UCSD-AML1 (cell line): ENCODE measurements around the gene PIN1.
A peak's percentile ranks its signal among the peaks of the same experiment; 100 is the strongest.
"Not testable (repeated sequence)": the region's sequence is repeated elsewhere in the genome, so short reads cannot be mapped to it uniquely, and the experiment has no call there.

Source experiments
- DNase-seq: peaks from one replicate; lab custom pipeline; 2025; ENCODE audit not compliant: unreplicated experiment; lab: John Stamatoyannopoulos, UW

Gene PIN1

GRCh38 chr19:9834726-9835506 is at the start of gene PIN1:
Gene PIN1 (plus strand): TSS chr19:9835318. CDS start chr19:9835345, 27 bp downstream.
- peak; percentile 99 for DNase-seq

DNA sequence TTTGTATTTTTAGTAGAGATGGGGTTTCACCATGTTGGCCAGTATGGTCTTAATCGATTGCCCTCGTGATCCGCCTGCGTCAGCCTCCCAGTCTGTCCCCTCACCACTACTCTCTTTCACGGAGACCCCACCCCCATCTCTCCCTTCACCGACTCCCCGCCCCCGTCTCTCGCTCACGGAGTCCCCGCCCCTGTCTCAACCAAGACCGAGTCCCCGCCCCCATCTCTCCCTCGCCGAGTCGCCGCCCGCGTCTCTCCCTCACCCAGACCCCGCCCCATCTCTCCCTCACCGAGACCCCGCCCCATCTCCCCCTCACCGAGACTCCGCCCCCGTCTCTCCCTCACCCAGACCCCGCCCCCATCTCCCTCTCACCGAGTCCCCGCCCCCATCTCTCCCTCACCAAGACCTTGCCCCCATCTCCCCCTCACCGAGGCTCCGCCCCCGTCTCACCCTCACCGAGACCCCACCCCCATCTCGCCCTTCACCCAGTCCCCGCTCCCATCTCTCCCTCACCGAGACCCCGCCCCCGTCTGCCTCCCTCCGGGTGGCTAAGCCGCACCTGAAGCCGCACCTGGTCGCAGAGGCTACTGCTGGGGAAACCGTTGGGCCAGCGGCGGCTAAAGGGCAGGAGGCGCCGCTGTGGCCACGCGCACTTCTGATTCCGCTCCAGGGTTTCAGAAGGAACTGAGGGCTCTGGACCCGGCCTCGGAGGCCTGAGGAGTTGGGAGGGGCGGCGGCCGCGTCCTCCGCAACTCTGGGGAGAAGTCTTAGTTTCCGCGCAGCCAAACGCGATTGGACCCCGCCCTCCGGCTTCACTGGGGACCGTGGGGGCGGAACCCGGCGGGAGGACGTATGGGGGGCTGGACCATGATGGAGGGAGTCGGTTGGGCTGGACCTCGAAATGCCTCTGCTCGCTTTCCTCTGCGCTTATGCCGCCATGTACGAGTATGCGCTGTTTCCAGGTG is 49.5 kb upstream of the PIN1 start:
- peak; percentile 97 for DNase-seq

DNA sequence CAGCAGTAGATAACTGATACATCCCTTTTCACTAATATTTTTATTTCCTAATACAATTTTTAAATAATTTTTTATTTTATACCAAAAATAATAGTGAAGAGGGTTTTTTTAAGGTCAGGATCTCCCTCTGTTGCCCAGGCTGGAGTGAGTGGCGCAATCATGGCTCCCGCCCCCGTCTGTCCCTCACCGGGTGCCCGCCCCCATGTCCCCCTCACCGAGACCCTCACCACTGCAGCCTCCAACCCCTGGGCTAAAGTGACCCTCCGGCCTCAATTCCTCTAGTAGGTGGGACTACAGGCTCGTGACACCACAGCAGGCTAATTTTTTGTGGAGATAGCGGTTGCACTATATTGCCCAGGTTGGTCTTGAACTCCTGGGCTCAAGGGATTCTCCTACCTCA is 48.8 kb upstream of the PIN1 start:
- DNase-seq: no peak

- no peak for DNase-seq
Observed at GRCh38 chr19:9786819-9787218, 48.3 kb upstream of the PIN1 start.

DNA sequence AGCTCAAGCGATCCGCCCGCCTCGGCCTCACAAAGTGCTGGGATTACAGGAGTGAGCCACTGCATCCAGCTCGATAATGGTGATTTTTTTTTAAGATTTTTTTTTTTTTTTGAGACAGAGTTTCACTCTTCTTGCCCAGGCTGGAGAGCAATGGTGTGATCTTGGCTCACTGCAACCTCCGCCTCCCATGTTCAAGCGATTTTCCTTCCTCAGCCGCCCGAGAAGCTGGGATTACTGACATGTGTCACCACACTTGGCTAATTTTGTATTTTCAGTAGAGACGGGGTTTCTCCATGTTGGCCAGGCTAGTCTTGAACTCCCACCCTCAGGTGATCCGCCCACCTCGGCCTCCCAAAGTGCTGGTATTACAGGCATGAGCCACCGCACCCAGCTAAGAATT is 46.5 kb upstream of the PIN1 start:
- DNase-seq: not testable (repeated sequence)

- no peak for DNase-seq
Observed at GRCh38 chr19:9789066-9789465, 46.1 kb upstream of the PIN1 start.

GRCh38 chr19:9789579-9789978 is 45.5 kb upstream of the PIN1 start:
- DNase-seq: not testable (repeated sequence)

- not testable (repeated sequence) for DNase-seq
Observed at GRCh38 chr19:9791073-9791367, 44.1 kb upstream of the PIN1 start.

- peak; percentile 94 for DNase-seq
Observed at GRCh38 chr19:9791552-9792205, 43.4 kb upstream of the PIN1 start.

- DNase-seq: peak; percentile 93
Observed at GRCh38 chr19:9792206-9793070, 42.7 kb upstream of the PIN1 start.

DNA sequence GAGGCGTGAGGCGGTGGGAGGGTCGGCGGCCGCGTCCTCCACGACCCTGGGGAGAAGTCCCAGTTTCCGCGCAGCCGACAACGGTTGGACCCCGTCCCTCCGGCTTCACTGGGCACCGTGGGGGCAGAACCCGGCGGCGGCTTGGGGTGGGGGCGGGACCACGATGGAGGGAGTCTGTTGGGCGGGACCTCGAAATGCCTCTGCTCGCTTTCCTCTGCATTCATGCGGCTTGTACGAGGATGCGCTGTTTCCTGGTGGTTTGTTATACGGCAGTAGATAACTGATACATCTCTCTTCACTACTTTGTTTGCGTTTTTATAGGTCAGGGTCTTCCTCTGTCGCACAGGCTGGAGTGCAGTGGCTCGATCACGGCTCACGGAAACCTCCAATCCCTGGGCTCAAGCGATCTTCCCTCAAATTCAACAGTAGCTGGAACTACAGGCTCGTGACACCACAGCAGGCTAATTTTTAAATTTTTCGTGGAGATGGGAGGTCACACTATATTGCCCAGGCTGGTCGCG is 42.0 kb upstream of the PIN1 start:
- peak; percentile 78 for DNase-seq

GRCh38 chr19:9796113-9796773 is 38.9 kb upstream of the PIN1 start:
- DNase-seq: peak; percentile 80

GRCh38 chr19:9797871-9798270 is 37.2 kb upstream of the PIN1 start:
- no peak for DNase-seq

- DNase-seq: no peak
Observed at GRCh38 chr19:9799162-9799561, 36.0 kb upstream of the PIN1 start.

DNA sequence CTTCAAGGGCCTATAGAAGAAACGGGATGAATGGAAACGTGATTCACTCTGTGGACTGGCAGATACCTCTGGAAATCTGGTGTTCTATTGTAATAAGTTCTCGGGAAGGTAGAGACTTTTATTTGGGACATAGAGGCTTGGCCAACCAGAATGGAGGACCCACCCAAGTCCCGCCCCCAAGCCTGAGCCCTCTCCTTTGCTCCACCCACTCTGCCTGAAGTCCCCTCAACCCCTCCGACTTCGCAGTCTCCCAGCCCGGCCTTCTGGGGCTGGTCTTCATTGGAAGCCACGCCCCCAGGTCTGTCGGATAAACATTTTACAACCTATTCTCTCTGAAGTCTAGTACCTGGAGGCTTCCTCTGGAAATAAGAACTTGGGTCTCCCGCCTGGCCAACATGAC is 33.1 kb upstream of the PIN1 start:
- DNase-seq: no peak

- no peak for DNase-seq
Observed at GRCh38 chr19:9806803-9807202, 28.3 kb upstream of the PIN1 start.

DNA sequence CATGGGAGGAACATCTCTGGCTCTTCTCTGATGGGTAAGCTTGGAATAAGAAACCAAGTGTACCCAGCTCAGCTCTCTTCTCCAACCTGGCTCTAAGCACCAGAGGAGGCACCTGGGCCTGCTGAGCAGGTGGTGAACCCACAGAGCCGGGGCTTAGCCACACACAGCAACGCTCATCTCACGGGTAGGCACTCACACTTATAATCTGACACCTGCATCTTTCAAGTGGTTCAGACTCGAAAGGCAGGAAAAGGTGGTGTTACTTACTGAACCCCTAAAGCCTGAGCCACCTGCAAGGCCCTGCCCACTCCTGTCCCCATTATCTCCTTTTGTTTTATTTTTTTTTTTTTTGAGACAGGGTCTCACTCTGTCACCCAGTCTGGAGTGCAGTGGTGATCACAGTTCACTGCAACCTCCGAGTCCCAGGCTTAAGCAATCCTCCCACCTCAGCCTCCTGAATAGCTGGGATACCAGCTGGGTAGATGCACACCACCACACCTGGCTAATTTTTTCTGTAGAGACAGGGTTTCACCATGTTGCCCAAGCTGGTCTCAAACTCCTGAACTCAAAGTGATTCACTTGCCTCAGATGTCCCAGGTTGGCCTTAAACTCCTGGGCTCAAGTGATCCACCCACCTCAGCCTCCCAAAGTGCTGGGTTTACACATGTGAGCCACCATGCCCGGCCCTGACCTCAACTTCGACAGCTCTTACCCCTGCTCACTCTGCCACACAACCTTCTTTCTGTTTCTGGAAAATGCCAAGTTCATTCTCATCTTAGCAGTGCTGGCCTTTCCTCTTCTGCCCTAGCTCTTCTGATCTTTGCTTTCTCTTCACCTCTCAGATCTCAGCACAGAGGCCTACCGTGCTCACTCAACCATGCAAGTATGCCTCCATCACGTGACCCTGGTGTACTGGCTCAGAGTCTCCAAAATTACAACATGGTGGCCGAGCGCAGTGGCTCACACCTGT is 26.0 kb upstream of the PIN1 start:
- DNase-seq: no peak

GRCh38 chr19:9811139-9811538 is 24.0 kb upstream of the PIN1 start:
- DNase-seq: no peak
